ENCODE results near the gene CBARP.

The CBARP gene

GRCh38 chr19:1266129-1266915, 28.5 kb upstream of the CBARP start (continued):
- no peak for TF ChIP-seq OVOL3 (tag by site-specific recombination; IDR thresholded peaks at IDR 0.05)
- TF ChIP-seq ZNF645 (tag by site-specific recombination; IDR thresholded peaks at IDR 0.05) = no peak
- no peak for TF ChIP-seq ZBTB49 (tag by site-specific recombination; IDR thresholded peaks at IDR 0.05; ENCODE audit: low read depth)
- TF ChIP-seq ZNF610 (tag by site-specific recombination; IDR thresholded peaks at IDR 0.05; ENCODE audit: borderline replicate concordance) = no peak
- peak; percentile 69 for TF ChIP-seq ZBTB8A (tag by site-specific recombination; IDR thresholded peaks at IDR 0.05)
- no peak for TF ChIP-seq FEZF1 (tag by site-specific recombination; IDR thresholded peaks at IDR 0.05)
- TF ChIP-seq ZNF366 (tag by site-specific recombination; conservative IDR thresholded peaks at IDR 0.05) = no peak
- TF ChIP-seq ZNF10 (tag by site-specific recombination; IDR thresholded peaks at IDR 0.05) = no peak
- no peak for TF ChIP-seq ZNF48 (tag by site-specific recombination; IDR thresholded peaks at IDR 0.05)
- TF ChIP-seq ATF2 (tag by site-specific recombination; IDR thresholded peaks at IDR 0.05; ENCODE audit: low read depth) = no peak
- peak; percentile 98 for TF ChIP-seq PRDM10 (tag by site-specific recombination; IDR thresholded peaks at IDR 0.05)
- no peak for TF ChIP-seq SALL2 (tag by site-specific recombination; IDR thresholded peaks at IDR 0.05; ENCODE audit: borderline replicate concordance)
- TF ChIP-seq ZBTB48 (tag by site-specific recombination; IDR thresholded peaks at IDR 0.05) = peak; percentile 38; the same call in 1 of the 2 replicates
- TF ChIP-seq ZNF19 (tag by site-specific recombination; IDR thresholded peaks at IDR 0.05; ENCODE audit: low read depth) = no peak
- TF ChIP-seq ZNF76 (tag by site-specific recombination; IDR thresholded peaks at IDR 0.05; ENCODE audit: borderline replicate concordance, low read depth) = no peak; the same call in 1 of the 2 replicates
- TF ChIP-seq KLF16 (tag by site-specific recombination; IDR thresholded peaks at IDR 0.05) = peak; percentile 85
- no peak for TF ChIP-seq ZNF266 (tag by site-specific recombination; IDR thresholded peaks at IDR 0.05; ENCODE audit: low read depth)
- TF ChIP-seq ZNF157 (tag by site-specific recombination; IDR thresholded peaks at IDR 0.05) = no peak
- TF ChIP-seq ZNF660 (tag by site-specific recombination; IDR thresholded peaks at IDR 0.05) = no peak
- no peak for TF ChIP-seq ZNF580 (tag by site-specific recombination; IDR thresholded peaks at IDR 0.05)
- peak; percentile 33 for TF ChIP-seq ZXDB (tag by site-specific recombination; IDR thresholded peaks at IDR 0.05)
- TF ChIP-seq ZNF362 (tag by site-specific recombination; IDR thresholded peaks at IDR 0.05) = no peak
- no peak for TF ChIP-seq ZNF701 (tag by site-specific recombination; IDR thresholded peaks at IDR 0.05)
- no peak for TF ChIP-seq ZNF488 (tag by site-specific recombination; IDR thresholded peaks at IDR 0.05)

Data from HEK293 (cell line).